GM23338 (cell line): Measurements from ENCODE around the gene BCAS1. TPM values are rescaled to one million over a fixed set of nuclear protein-coding genes. Genes with fewer than 3 reads are reported as not detected.

Experiments used
- ATAC-seq: fragments of 200-7000 bp; cut with Tn5 transposase; 3 replicates; pipeline ENCODE4 v1.9.1; 2020
- DNase-seq: peaks from one replicate; pipeline ENCODE4 v3.0.0-alpha.2; 2015; ENCODE audit warnings: low spot score
- H2AFZ ChIP-seq: fragments of 200-600 bp; sonication (generic); 2 replicates; pipeline ENCODE4 v1.8.0; 2016; ENCODE audit warnings: antibody characterized with exemption, mild to moderate bottlenecking, moderate library complexity
- H3F3A ChIP-seq: fragments of 200-600 bp; sonication (generic); replicated peaks from 2 replicates; pipeline ENCODE4 v1.8.0; 2017; ENCODE audit warnings: antibody characterized with exemption, mixed run types, low read depth
- H3K27ac ChIP-seq: fragments of 200-600 bp; sonication (generic); 2 replicates; pipeline ENCODE4 v1.6.1; 2016; ENCODE audit warnings: low read depth
- H3K27me3 ChIP-seq: fragments of 200-600 bp; sonication (generic); 2 replicates; pipeline ENCODE4 v1.8.0; 2016; ENCODE audit warnings: mild to moderate bottlenecking, mixed run types, moderate library complexity; ENCODE audit not compliant: insufficient read depth
- H3K36me3 ChIP-seq: fragments of 200-600 bp; sonication (generic); 2 replicates; pipeline ENCODE4 v1.8.0; 2016; ENCODE audit warnings: mild to moderate bottlenecking; ENCODE audit not compliant: insufficient read depth
- H3K4me1 ChIP-seq: fragments of 200-600 bp; sonication (generic); 2 replicates; pipeline ENCODE4 v1.8.0; 2016; ENCODE audit warnings: mild to moderate bottlenecking, moderate library complexity; ENCODE audit not compliant: insufficient read depth
- H3K4me2 ChIP-seq: fragments of 200-600 bp; sonication (generic); 2 replicates; pipeline ENCODE4 v1.7.1; 2017; ENCODE audit warnings: mixed run types
- H3K4me3 ChIP-seq: fragments of 200-600 bp; sonication (generic); 2 replicates; pipeline ENCODE4 v1.6.1; 2016; ENCODE audit warnings: mixed run types
- H3K79me2 ChIP-seq: fragments of 200-600 bp; sonication (generic); replicated peaks from 2 replicates; pipeline ENCODE4 v1.8.0; 2017; ENCODE audit warnings: mild to moderate bottlenecking; ENCODE audit not compliant: insufficient read depth
- H3K9me2 ChIP-seq: fragments of 200-600 bp; sonication (generic); 2 replicates; pipeline ENCODE4 v1.8.0; 2017; ENCODE audit not compliant: insufficient read depth
- H4K20me1 ChIP-seq: fragments of 200-600 bp; sonication (generic); replicated peaks from 2 replicates; pipeline ENCODE4 v1.8.0; 2017; ENCODE audit warnings: mild to moderate bottlenecking; ENCODE audit not compliant: insufficient read depth
- H3K27ac Mint-ChIP-seq: 2 replicates; pipeline ENCODE4 v1.8.0; 2020; ENCODE audit warnings: inconsistent platforms, mild to moderate bottlenecking, moderate library complexity, mixed read lengths
- H3K27me3 Mint-ChIP-seq: 3 replicates; pipeline ENCODE4 v1.8.0; 2022; ENCODE audit warnings: low read depth, mild to moderate bottlenecking, moderate library complexity, mixed read lengths, inconsistent platforms; ENCODE audit not compliant: insufficient read depth, poor library complexity
- H3K36me3 Mint-ChIP-seq: 3 replicates; pipeline ENCODE4 v1.8.0; 2021; ENCODE audit warnings: low read depth, mild to moderate bottlenecking, inconsistent platforms, moderate library complexity, mixed read lengths
- H3K4me1 Mint-ChIP-seq: 3 replicates; pipeline ENCODE4 v1.8.0; 2020; ENCODE audit warnings: mild to moderate bottlenecking, inconsistent platforms, mixed read lengths
- H3K4me3 Mint-ChIP-seq: 3 replicates; pipeline ENCODE4 v1.8.0; 2021; ENCODE audit warnings: moderate library complexity, mild to moderate bottlenecking, inconsistent platforms, mixed read lengths
- H3K9me3 Mint-ChIP-seq: 3 replicates; pipeline ENCODE4 v1.8.0; 2020; ENCODE audit warnings: moderate library complexity, mild to moderate bottlenecking, inconsistent platforms, mixed read lengths
- CREB1 ChIP-seq: fragments of 250-450 bp; sonication (Bioruptor Pico); IDR thresholded peaks from 2 replicates; pipeline ENCODE4 v1.5.0; 2020; ENCODE audit warnings: low read depth, mild to moderate bottlenecking, moderate library complexity
- EZH2phosphoT487 ChIP-seq: fragments of 200-600 bp; sonication (generic); IDR thresholded peaks from one replicate; pipeline ENCODE4 v1.8.1; 2018; ENCODE audit warnings: antibody characterized with exemption; ENCODE audit not compliant: unreplicated experiment
- JUNB ChIP-seq: IDR thresholded peaks from one replicate; pipeline ENCODE4 v1.6.1; 2016; ENCODE audit warnings: antibody characterized with exemption; ENCODE audit not compliant: unreplicated experiment
- NANOG ChIP-seq: IDR thresholded peaks from 2 replicates; pipeline ENCODE4 v1.6.1; 2016; ENCODE audit warnings: antibody characterized with exemption, borderline replicate concordance
- POLR2AphosphoS5 ChIP-seq: IDR thresholded peaks from 2 replicates; pipeline ENCODE4 v1.6.1; 2016; ENCODE audit warnings: antibody characterized with exemption, low read depth
- STAT1 ChIP-seq: IDR thresholded peaks from one replicate; pipeline ENCODE4 v1.6.1; 2016; ENCODE audit warnings: antibody characterized with exemption; ENCODE audit not compliant: unreplicated experiment
- ZNF114 ChIP-seq: fragments of 250-450 bp; sonication (Bioruptor Pico); IDR thresholded peaks from 2 replicates; pipeline ENCODE4 v1.5.0; 2020; ENCODE audit warnings: mild to moderate bottlenecking, moderate library complexity
- ZNF331 ChIP-seq: fragments of 250-450 bp; sonication (Bioruptor Pico); IDR thresholded peaks from 2 replicates; pipeline ENCODE4 v1.5.0; 2020; ENCODE audit warnings: low read depth, mild to moderate bottlenecking, moderate library complexity
- polyA plus RNA-seq: library from polyadenylated mRNA; unstranded; fragments of >200 nt; fragmentation: Nextera tagmentation; extraction: Ambion mirVana; gene quantifications from 2 replicates; pipeline ENCODE4 v1.2.1, GENCODE V29; 2016
- total RNA-seq: library from RNA; depleted of rRNA; stranded (reverse); fragments of >200 nt; shearing (Covaris generic); gene quantifications from 2 replicates; pipeline ENCODE4 v1.2.3, GENCODE V29; 2014
- TF ChIP-seq, protein P1 (sequence below), 2 experiments: fragments of 200-600 bp in 1 of 2; sonication (generic) in 1 of 2; conservative IDR thresholded peaks; 2 replicates each; pipeline versions ENCODE4 v1.5.1 to v1.6.1; 2016 to 2017; ENCODE audit warnings: antibody characterized with exemption in 2 of 2, low read depth in 2 of 2, mild to moderate bottlenecking in 2 of 2, moderate library complexity in 1 of 2

BCAS1 gene
- total and polyA plus RNA-seq, 2 experiments from 2014 or later = 0.17 to 0.19 TPM

DNA sequence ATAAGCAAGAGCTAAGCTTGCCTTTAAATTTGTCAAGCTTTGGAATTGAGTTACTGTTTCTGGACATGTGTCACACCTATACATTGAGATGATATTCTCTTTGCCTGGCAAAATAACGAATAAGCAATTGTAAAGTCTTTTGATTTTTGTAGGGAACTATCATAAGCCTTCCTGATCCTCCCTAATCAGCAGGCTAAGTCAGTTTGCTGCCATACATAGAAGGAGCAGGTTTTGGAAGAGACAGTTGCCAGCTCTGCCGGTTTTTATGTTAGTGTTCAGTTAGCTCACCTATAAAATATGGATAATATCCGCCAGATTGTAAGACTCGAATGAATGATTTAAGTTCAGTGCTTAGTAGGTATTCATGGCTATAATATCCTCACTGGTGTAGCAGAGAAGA, 34.4 kb upstream of the BCAS1 start:
- no peak overlapping the region for H3K4me2 ChIP-seq
- TF ChIP-seq POLR2AphosphoS5 = no peak
- TF ChIP-seq NANOG = no peak
- TF ChIP-seq CREB1 (CRISPR knock-in tag) = no peak
- TF ChIP-seq STAT1 = no peak
- TF ChIP-seq JUNB = no peak
- TF ChIP-seq EZH2phosphoT487 = no peak
- no peak for TF ChIP-seq ZNF331
- no peak for TF ChIP-seq ZNF114 (CRISPR knock-in tag)
- H3K4me1 ChIP-seq = no peaks in the 10 kb centered on the region
- Mint-ChIP-seq H3K4me3 (no peak overlapping the region), H3K36me3 (no peaks in the 10 kb centered on the region), H3K27me3 (peaks cover 4% of the 10 kb centered on the region), H3K4me1 (peaks cover 5% of the 10 kb centered on the region; the same call in 2 of the 3 replicates), H3K9me3 (no peaks in the 10 kb centered on the region), H3K27ac (no peak overlapping the region)
- ATAC-seq = no peak
- H3K9me2 ChIP-seq = no peaks in the 10 kb centered on the region
- DNase-seq = no peak
- H3K4me3 ChIP-seq = no peak overlapping the region
- H3K79me2 ChIP-seq = no peaks in the 10 kb centered on the region
- H4K20me1 ChIP-seq = no peaks in the 10 kb centered on the region
- H3K27me3 ChIP-seq = no peaks in the 10 kb centered on the region
- no peak overlapping the region for H2AFZ ChIP-seq
- no peak overlapping the region for H3K27ac ChIP-seq
- H3F3A ChIP-seq = no peaks in the 10 kb centered on the region
- no peaks in the 10 kb centered on the region for H3K36me3 ChIP-seq

DNA sequence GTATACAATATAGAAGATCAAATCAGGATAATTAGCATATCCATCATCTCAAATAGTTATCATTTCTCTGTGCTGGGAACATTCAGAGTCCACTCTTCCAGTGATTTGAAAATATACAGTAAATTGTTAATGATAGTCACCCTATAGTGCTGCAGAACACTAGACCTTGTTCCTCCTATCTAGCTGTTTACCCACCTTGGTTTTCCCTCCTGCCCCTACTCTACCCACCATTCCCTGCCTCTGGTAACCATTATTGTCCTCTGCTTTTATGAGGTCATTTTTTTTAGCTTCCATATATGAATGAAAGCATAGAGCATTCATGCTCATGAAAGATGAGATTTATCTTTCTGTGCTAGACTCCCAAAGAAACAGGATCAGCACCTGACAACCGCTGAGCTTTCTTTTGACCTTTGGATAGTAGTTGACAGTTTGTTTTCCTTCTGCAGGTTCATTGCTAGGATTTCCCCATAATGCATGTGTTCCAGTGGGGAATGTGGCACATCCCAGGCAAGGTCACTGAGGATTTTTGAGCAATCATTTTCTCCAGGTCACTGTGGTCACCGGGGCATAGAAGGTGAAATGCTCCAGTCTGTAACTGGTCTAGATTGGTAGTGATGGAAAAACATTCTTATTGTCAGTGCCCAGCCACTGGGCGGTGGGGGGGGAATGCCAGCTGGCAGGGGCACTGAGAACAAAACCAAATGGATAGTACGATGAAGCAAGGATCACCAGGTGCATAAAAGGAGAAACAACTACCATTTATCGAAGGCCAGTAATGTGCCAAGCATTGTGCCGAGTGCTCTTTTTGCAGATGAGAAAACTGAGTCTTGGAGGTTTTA, 33.6 kb upstream of the BCAS1 start:
- Mint-ChIP-seq H3K27me3 (peaks cover 5% of the 10 kb centered on the region), H3K9me3 (no peaks in the 10 kb centered on the region), H3K36me3 (no peaks in the 10 kb centered on the region), H3K27ac (no peak overlapping the region), H3K4me1 (peaks cover 5% of the 10 kb centered on the region; the same call in 2 of the 3 replicates), H3K4me3 (no peak overlapping the region)
- H3K79me2 ChIP-seq = no peaks in the 10 kb centered on the region
- no peak for TF ChIP-seq EZH2phosphoT487
- no peaks in the 10 kb centered on the region for H3K27me3 ChIP-seq
- H3K4me3 ChIP-seq = no peak overlapping the region
- H3K9me2 ChIP-seq = no peaks in the 10 kb centered on the region
- DNase-seq (no peak), ATAC-seq (no peak)
- H3K36me3 ChIP-seq = no peaks in the 10 kb centered on the region
- H3F3A ChIP-seq = no peaks in the 10 kb centered on the region
- no peaks in the 10 kb centered on the region for H4K20me1 ChIP-seq
- no peak overlapping the region for H2AFZ ChIP-seq
- H3K4me1 ChIP-seq = no peaks in the 10 kb centered on the region
- no peak overlapping the region for H3K27ac ChIP-seq
- no peak overlapping the region for H3K4me2 ChIP-seq

DNA sequence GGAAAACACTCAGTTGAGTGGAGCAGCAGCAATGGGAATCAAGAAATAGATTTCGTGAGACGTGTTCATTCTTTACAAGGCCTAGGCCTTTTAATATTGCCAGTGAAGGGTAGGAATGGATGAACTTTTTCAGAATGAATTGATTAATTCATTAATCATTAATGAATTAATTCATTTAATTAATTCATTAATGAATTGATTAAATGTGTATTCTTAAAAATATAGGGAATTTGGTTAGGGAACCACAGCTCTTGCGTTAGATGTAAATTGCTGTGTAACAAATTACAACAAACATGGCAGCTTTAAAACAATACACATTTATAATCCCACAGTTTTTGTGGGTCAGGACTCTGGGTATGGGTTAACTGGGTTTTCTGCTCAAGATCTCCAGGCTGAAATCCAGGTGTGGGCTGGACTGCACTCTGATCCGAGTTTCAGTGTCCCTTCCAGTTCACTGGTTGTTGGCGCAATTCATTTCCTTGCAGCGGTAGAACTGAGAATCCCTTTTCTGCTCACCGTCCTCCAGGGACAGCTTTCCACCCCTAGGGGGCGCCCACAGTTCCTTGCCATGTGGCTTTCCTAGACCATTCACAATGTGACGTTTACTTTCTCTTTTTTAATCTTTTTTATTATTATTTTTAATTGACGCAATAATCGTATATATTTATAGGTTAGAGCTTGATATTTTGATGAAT, 32.8 kb upstream of the BCAS1 start:
- H3K9me3 Mint-ChIP-seq = no peaks in the 10 kb centered on the region
- Histone ChIP-seq H3K79me2 (no peaks in the 10 kb centered on the region), H3K27me3 (no peaks in the 10 kb centered on the region), H3K4me1 (no peaks in the 10 kb centered on the region), H3K9me2 (no peaks in the 10 kb centered on the region), H3K36me3 (no peaks in the 10 kb centered on the region), H3K4me2 (no peak overlapping the region), H2AFZ (no peak overlapping the region), H3K27ac (no peak overlapping the region), H3F3A (no peaks in the 10 kb centered on the region), H4K20me1 (no peaks in the 10 kb centered on the region), H3K4me3 (no peak overlapping the region)
- peak; percentile 89 for DNase-seq
- peaks cover 5% of the 10 kb centered on the region for H3K27me3 Mint-ChIP-seq
- no peak overlapping the region for H3K4me3 Mint-ChIP-seq
- peak; percentile 94 for ATAC-seq
- no peak overlapping the region for H3K27ac Mint-ChIP-seq
- TF ChIP-seq, protein P1, sequence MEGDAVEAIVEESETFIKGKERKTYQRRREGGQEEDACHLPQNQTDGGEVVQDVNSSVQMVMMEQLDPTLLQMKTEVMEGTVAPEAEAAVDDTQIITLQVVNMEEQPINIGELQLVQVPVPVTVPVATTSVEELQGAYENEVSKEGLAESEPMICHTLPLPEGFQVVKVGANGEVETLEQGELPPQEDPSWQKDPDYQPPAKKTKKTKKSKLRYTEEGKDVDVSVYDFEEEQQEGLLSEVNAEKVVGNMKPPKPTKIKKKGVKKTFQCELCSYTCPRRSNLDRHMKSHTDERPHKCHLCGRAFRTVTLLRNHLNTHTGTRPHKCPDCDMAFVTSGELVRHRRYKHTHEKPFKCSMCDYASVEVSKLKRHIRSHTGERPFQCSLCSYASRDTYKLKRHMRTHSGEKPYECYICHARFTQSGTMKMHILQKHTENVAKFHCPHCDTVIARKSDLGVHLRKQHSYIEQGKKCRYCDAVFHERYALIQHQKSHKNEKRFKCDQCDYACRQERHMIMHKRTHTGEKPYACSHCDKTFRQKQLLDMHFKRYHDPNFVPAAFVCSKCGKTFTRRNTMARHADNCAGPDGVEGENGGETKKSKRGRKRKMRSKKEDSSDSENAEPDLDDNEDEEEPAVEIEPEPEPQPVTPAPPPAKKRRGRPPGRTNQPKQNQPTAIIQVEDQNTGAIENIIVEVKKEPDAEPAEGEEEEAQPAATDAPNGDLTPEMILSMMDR (conservative IDR thresholded peaks at IDR 0.05; ENCODE audit: low read depth in 2 of 2) = peak; percentile 88 to 93
- no peak for TF ChIP-seq JUNB
- no peaks in the 10 kb centered on the region for H3K36me3 Mint-ChIP-seq
- H3K4me1 Mint-ChIP-seq = peaks cover 5% of the 10 kb centered on the region; the same call in 2 of the 3 replicates
